WTC11 (cell line): ENCODE measurements around the gene SLC24A3. TPM values are rescaled to one million over a fixed set of nuclear protein-coding genes. Genes with fewer than 3 reads are reported as not detected.

Experiments used
- ATAC-seq: fragments of 200-7000 bp; cut with Tn5 transposase; 2 replicates; pipeline ENCODE4 v1.10.0; 2021; ENCODE audit warnings: mild to moderate bottlenecking, moderate library complexity
- CTCF ChIA-PET: fragments of 300-600 bp; sonication (Branson Sonifier 250); formaldehyde crosslinking; loops from one replicate; lab custom pipeline; 2021; ENCODE audit warnings: antibody characterized with exemption; lab: Charles Lee
- POLR2A ChIA-PET: fragments of 350-600 bp; sonication (Branson Sonifier 250); formaldehyde crosslinking; loops from one replicate; lab custom pipeline; 2021; ENCODE audit warnings: antibody characterized with exemption; lab: Charles Lee
- DNase-seq: peaks from one replicate; pipeline ENCODE4 v3.0.0; 2021; ENCODE audit warnings: low spot score
- H3K27ac Mint-ChIP-seq: 2 replicates; pipeline ENCODE4 v1.8.0; 2021; ENCODE audit warnings: mixed read lengths
- H3K27me3 Mint-ChIP-seq: 2 replicates; pipeline ENCODE4 v1.8.0; 2021; ENCODE audit warnings: low read depth, mild to moderate bottlenecking, moderate library complexity, mixed read lengths
- H3K36me3 Mint-ChIP-seq: 2 replicates; pipeline ENCODE4 v1.8.0; 2021; ENCODE audit warnings: mixed read lengths
- H3K4me1 Mint-ChIP-seq: 2 replicates; pipeline ENCODE4 v1.8.0; 2022; ENCODE audit warnings: mixed read lengths
- H3K4me3 Mint-ChIP-seq: 2 replicates; pipeline ENCODE4 v1.8.0; 2021; ENCODE audit warnings: mild to moderate bottlenecking, moderate library complexity, mixed read lengths
- H3K9me3 Mint-ChIP-seq: 2 replicates; pipeline ENCODE4 v1.8.0; 2021; ENCODE audit warnings: mixed read lengths
- GTF2I ChIP-seq: fragments of 250-450 bp; sonication (Bioruptor Pico); conservative IDR thresholded peaks from 2 replicates; pipeline ENCODE4 v1.4.0; 2021; ENCODE audit warnings: mild to moderate bottlenecking
- IRF2 ChIP-seq: sonication (generic); formaldehyde crosslinking; IDR thresholded peaks from 2 replicates; pipeline ENCODE4 v1.8.0; 2022; ENCODE audit warnings: low read depth, missing genetic modification reagents, borderline replicate concordance
- NFYB ChIP-seq: sonication (generic); formaldehyde crosslinking; conservative IDR thresholded peaks from 2 replicates; pipeline ENCODE4 v1.8.0; 2022; ENCODE audit warnings: low read depth, missing genetic modification reagents
- RORB ChIP-seq: fragments of 250-450 bp; sonication (Bioruptor Pico); IDR thresholded peaks from 2 replicates; pipeline ENCODE4 v1.9.0; 2021; ENCODE audit warnings: mild to moderate bottlenecking
- TEAD1 ChIP-seq: sonication (generic); formaldehyde crosslinking; IDR thresholded peaks from 2 replicates; pipeline ENCODE4 v1.8.0; 2022; ENCODE audit warnings: mild to moderate bottlenecking, missing genetic modification reagents
- ZNF121 ChIP-seq: sonication (generic); formaldehyde crosslinking; IDR thresholded peaks from 2 replicates; pipeline ENCODE4 v1.8.0; 2023; ENCODE audit warnings: missing genetic modification reagents
- ZNF219 ChIP-seq: sonication (generic); formaldehyde crosslinking; IDR thresholded peaks from 2 replicates; pipeline ENCODE4 v1.8.0; 2023; ENCODE audit warnings: missing genetic modification reagents, mild to moderate bottlenecking, borderline replicate concordance
- ZNF263 ChIP-seq: sonication (generic); formaldehyde crosslinking; IDR thresholded peaks from 2 replicates; pipeline ENCODE4 v1.8.1; 2022; ENCODE audit warnings: low read depth, mild to moderate bottlenecking, moderate library complexity, missing genetic modification reagents
- total RNA-seq: library from RNA; stranded (reverse); gene quantifications from 3 replicates; pipeline ENCODE4 v1.2.3, GENCODE V29; 2021
- TF ChIP-seq, protein P1 (sequence below): fragments of 200-600 bp; IDR thresholded peaks from 2 replicates; pipeline ENCODE4 v1.8.0; 2022; ENCODE audit warnings: antibody characterized with exemption
- TF ChIP-seq, protein P2 (sequence below): sonication (generic); formaldehyde crosslinking; conservative IDR thresholded peaks from 2 replicates; pipeline ENCODE4 v1.8.1; 2023; ENCODE audit warnings: mild to moderate bottlenecking, low read depth, missing genetic modification reagents, moderate library complexity
- TF ChIP-seq, protein P3 (sequence below): fragments of 250-450 bp; sonication (Bioruptor Pico); IDR thresholded peaks from 2 replicates; pipeline ENCODE4 v2.1.2; 2022; ENCODE audit warnings: mild to moderate bottlenecking, moderate library complexity
- TF ChIP-seq, protein P4 (sequence below): sonication (generic); formaldehyde crosslinking; IDR thresholded peaks from 2 replicates; pipeline ENCODE4 v1.8.1; 2023; ENCODE audit warnings: mild to moderate bottlenecking, missing genetic modification reagents
- TF ChIP-seq, protein P5 (sequence below): sonication (generic); formaldehyde crosslinking; IDR thresholded peaks from 2 replicates; pipeline ENCODE4 v1.8.1; 2022; ENCODE audit warnings: low read depth, missing genetic modification reagents, borderline replicate concordance
- TF ChIP-seq, protein P6 (sequence below): sonication (generic); formaldehyde crosslinking; IDR thresholded peaks from 2 replicates; pipeline ENCODE4 v1.8.1; 2022; ENCODE audit warnings: mild to moderate bottlenecking, missing genetic modification reagents, moderate library complexity, borderline replicate concordance
- TF ChIP-seq, protein P7 (sequence below): sonication (generic); formaldehyde crosslinking; IDR thresholded peaks from 2 replicates; pipeline ENCODE4 v1.8.1; 2023; ENCODE audit warnings: mild to moderate bottlenecking, missing genetic modification reagents, borderline replicate concordance
- TF ChIP-seq, protein P8 (sequence below): sonication (generic); formaldehyde crosslinking; IDR thresholded peaks from 2 replicates; pipeline ENCODE4 v1.8.0; 2022; ENCODE audit warnings: mild to moderate bottlenecking, missing genetic modification reagents

The SLC24A3 gene
- total RNA-seq, 1 experiment from 2014 or later: 5.7 TPM

DNA sequence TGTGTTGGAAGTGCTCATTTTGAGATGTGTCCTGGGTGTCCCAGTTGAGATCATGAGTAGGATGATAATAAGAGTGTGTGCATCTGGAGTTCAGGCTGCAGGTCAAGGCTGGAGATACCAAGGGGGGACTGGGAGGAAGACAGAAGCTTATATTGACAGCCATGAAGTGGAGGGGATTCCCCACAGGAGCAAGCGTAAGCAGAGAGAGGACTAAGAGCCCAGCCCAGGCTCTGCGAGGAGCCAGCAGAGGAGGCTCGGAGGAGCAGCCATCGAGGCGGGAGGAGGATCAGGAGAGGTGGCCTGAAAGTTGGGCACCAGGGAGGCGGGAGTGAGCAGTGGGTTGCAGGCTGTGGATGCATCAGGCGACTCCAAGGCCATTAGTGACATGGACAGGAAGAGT lies 116.2 kb downstream of the SLC24A3 start (continued):
- TF ChIP-seq, protein P1, sequence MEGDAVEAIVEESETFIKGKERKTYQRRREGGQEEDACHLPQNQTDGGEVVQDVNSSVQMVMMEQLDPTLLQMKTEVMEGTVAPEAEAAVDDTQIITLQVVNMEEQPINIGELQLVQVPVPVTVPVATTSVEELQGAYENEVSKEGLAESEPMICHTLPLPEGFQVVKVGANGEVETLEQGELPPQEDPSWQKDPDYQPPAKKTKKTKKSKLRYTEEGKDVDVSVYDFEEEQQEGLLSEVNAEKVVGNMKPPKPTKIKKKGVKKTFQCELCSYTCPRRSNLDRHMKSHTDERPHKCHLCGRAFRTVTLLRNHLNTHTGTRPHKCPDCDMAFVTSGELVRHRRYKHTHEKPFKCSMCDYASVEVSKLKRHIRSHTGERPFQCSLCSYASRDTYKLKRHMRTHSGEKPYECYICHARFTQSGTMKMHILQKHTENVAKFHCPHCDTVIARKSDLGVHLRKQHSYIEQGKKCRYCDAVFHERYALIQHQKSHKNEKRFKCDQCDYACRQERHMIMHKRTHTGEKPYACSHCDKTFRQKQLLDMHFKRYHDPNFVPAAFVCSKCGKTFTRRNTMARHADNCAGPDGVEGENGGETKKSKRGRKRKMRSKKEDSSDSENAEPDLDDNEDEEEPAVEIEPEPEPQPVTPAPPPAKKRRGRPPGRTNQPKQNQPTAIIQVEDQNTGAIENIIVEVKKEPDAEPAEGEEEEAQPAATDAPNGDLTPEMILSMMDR: no peak

DNA sequence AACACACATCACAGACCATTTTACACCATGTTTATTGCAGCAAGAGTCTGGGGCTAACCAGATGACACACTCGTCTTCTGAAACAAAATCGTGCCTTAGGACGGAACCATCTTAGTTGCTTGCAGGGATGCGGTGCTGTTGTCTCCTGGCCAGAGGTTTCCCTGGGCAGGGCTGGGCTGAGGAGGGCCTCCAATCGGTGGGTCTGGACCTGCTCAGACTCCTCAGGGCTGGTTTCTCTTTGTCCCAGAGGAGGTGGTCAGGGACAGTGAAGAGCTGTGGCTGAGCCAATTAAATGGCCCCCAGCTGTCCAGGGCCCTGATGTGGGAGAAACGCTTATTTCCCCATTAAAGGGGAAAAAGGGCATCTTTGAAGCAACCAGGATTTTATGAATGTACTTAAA lies 117.6 kb downstream of the SLC24A3 start:
- H3K27me3 Mint-ChIP-seq: no peaks in the 10 kb centered on the region
- H3K9me3 Mint-ChIP-seq: peaks cover 8% of the 10 kb centered on the region
- no peak overlapping the region for H3K27ac Mint-ChIP-seq
- DNase-seq (no peak), ATAC-seq (no peak)
- H3K4me1 Mint-ChIP-seq: peaks cover 7% of the 10 kb centered on the region; the same call in 1 of the 2 replicates
- ChIA-PET CTCF (interaction anchor here (1.3 kb wide), 1 partner anchor 254 kb away, joined by 3 read pairs; no protein-coding TSS in a partner anchor), POLR2A (no interaction called here)
- no peaks in the 10 kb centered on the region for H3K36me3 Mint-ChIP-seq
- no peak overlapping the region for H3K4me3 Mint-ChIP-seq
- TF ChIP-seq GTF2I (CRISPR knock-in tag): no peak
- no peak for TF ChIP-seq NFYB (CRISPR knock-in tag)
- TF ChIP-seq, protein P2, sequence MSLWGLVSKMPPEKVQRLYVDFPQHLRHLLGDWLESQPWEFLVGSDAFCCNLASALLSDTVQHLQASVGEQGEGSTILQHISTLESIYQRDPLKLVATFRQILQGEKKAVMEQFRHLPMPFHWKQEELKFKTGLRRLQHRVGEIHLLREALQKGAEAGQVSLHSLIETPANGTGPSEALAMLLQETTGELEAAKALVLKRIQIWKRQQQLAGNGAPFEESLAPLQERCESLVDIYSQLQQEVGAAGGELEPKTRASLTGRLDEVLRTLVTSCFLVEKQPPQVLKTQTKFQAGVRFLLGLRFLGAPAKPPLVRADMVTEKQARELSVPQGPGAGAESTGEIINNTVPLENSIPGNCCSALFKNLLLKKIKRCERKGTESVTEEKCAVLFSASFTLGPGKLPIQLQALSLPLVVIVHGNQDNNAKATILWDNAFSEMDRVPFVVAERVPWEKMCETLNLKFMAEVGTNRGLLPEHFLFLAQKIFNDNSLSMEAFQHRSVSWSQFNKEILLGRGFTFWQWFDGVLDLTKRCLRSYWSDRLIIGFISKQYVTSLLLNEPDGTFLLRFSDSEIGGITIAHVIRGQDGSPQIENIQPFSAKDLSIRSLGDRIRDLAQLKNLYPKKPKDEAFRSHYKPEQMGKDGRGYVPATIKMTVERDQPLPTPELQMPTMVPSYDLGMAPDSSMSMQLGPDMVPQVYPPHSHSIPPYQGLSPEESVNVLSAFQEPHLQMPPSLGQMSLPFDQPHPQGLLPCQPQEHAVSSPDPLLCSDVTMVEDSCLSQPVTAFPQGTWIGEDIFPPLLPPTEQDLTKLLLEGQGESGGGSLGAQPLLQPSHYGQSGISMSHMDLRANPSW: no peak
- TF ChIP-seq, protein P3, sequence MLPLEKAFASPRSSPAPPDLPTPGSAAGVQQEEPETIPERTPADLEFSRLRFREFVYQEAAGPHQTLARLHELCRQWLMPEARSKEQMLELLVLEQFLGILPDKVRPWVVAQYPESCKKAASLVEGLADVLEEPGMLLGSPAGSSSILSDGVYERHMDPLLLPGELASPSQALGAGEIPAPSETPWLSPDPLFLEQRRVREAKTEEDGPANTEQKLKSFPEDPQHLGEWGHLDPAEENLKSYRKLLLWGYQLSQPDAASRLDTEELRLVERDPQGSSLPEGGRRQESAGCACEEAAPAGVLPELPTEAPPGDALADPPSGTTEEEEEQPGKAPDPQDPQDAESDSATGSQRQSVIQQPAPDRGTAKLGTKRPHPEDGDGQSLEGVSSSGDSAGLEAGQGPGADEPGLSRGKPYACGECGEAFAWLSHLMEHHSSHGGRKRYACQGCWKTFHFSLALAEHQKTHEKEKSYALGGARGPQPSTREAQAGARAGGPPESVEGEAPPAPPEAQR (CRISPR knock-in tag): no peak
- no peak for TF ChIP-seq IRF2 (CRISPR knock-in tag)
- TF ChIP-seq, protein P4, sequence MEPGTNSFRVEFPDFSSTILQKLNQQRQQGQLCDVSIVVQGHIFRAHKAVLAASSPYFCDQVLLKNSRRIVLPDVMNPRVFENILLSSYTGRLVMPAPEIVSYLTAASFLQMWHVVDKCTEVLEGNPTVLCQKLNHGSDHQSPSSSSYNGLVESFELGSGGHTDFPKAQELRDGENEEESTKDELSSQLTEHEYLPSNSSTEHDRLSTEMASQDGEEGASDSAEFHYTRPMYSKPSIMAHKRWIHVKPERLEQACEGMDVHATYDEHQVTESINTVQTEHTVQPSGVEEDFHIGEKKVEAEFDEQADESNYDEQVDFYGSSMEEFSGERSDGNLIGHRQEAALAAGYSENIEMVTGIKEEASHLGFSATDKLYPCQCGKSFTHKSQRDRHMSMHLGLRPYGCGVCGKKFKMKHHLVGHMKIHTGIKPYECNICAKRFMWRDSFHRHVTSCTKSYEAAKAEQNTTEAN (CRISPR knock-in tag): no peak
- TF ChIP-seq, protein P5, sequence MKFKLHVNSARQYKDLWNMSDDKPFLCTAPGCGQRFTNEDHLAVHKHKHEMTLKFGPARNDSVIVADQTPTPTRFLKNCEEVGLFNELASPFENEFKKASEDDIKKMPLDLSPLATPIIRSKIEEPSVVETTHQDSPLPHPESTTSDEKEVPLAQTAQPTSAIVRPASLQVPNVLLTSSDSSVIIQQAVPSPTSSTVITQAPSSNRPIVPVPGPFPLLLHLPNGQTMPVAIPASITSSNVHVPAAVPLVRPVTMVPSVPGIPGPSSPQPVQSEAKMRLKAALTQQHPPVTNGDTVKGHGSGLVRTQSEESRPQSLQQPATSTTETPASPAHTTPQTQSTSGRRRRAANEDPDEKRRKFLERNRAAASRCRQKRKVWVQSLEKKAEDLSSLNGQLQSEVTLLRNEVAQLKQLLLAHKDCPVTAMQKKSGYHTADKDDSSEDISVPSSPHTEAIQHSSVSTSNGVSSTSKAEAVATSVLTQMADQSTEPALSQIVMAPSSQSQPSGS (CRISPR knock-in tag): no peak
- TF ChIP-seq, protein P6, sequence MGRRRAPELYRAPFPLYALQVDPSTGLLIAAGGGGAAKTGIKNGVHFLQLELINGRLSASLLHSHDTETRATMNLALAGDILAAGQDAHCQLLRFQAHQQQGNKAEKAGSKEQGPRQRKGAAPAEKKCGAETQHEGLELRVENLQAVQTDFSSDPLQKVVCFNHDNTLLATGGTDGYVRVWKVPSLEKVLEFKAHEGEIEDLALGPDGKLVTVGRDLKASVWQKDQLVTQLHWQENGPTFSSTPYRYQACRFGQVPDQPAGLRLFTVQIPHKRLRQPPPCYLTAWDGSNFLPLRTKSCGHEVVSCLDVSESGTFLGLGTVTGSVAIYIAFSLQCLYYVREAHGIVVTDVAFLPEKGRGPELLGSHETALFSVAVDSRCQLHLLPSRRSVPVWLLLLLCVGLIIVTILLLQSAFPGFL (CRISPR knock-in tag): no peak
- TF ChIP-seq RORB: no peak
- TF ChIP-seq, protein P7, sequence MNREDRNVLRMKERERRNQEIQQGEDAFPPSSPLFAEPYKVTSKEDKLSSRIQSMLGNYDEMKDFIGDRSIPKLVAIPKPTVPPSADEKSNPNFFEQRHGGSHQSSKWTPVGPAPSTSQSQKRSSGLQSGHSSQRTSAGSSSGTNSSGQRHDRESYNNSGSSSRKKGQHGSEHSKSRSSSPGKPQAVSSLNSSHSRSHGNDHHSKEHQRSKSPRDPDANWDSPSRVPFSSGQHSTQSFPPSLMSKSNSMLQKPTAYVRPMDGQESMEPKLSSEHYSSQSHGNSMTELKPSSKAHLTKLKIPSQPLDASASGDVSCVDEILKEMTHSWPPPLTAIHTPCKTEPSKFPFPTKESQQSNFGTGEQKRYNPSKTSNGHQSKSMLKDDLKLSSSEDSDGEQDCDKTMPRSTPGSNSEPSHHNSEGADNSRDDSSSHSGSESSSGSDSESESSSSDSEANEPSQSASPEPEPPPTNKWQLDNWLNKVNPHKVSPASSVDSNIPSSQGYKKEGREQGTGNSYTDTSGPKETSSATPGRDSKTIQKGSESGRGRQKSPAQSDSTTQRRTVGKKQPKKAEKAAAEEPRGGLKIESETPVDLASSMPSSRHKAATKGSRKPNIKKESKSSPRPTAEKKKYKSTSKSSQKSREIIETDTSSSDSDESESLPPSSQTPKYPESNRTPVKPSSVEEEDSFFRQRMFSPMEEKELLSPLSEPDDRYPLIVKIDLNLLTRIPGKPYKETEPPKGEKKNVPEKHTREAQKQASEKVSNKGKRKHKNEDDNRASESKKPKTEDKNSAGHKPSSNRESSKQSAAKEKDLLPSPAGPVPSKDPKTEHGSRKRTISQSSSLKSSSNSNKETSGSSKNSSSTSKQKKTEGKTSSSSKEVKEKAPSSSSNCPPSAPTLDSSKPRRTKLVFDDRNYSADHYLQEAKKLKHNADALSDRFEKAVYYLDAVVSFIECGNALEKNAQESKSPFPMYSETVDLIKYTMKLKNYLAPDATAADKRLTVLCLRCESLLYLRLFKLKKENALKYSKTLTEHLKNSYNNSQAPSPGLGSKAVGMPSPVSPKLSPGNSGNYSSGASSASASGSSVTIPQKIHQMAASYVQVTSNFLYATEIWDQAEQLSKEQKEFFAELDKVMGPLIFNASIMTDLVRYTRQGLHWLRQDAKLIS: no peak
- TF ChIP-seq, protein P8, sequence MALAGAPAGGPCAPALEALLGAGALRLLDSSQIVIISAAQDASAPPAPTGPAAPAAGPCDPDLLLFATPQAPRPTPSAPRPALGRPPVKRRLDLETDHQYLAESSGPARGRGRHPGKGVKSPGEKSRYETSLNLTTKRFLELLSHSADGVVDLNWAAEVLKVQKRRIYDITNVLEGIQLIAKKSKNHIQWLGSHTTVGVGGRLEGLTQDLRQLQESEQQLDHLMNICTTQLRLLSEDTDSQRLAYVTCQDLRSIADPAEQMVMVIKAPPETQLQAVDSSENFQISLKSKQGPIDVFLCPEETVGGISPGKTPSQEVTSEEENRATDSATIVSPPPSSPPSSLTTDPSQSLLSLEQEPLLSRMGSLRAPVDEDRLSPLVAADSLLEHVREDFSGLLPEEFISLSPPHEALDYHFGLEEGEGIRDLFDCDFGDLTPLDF (CRISPR knock-in tag): no peak
- TF ChIP-seq ZNF219: no peak
- no peak for TF ChIP-seq ZNF121
- TF ChIP-seq ZNF263 (CRISPR knock-in tag): no peak
- TF ChIP-seq, protein P1: no peak
- no peak for TF ChIP-seq TEAD1 (CRISPR knock-in tag)
